ENCODE measurements around the gene TNKS2. TPM values are rescaled to one million over a fixed set of nuclear protein-coding genes. Genes with fewer than 3 reads are reported as not detected.

Gene TNKS2
- polyA plus RNA-seq, 1 of the 3 experiments (the other 2 are of a cell fraction): 12.5 TPM

- TF ChIP-seq ZBTB33 (IDR thresholded peaks at IDR 0.05; ENCODE audit: borderline replicate concordance, low read depth): no peak
- no peak for TF ChIP-seq FOXJ3 (CRISPR knock-in tag; IDR thresholded peaks at IDR 0.05)
- TF ChIP-seq EZH2phosphoT487 (IDR thresholded peaks at IDR 0.05; ENCODE audit: borderline replicate concordance, low read depth): no peak
- no peak for TF ChIP-seq NRF1 (IDR thresholded peaks at IDR 0.05; ENCODE audit: low read depth, low read length)
- no peak for TF ChIP-seq TCF12 (IDR thresholded peaks at IDR 0.05)
- no peak for TF ChIP-seq POLR2AphosphoS5 (IDR thresholded peaks at IDR 0.05; ENCODE audit: low read depth, low read length)
- no peak for TF ChIP-seq TEAD4 (IDR thresholded peaks at IDR 0.05; ENCODE audit: borderline replicate concordance, insufficient read depth)
- no peak for TF ChIP-seq SMC3 (IDR thresholded peaks at IDR 0.05; ENCODE audit: low read depth, low read length)
- TF ChIP-seq SIN3A (IDR thresholded peaks at IDR 0.05; ENCODE audit: borderline replicate concordance, low read depth, low read length): no peak
- no peak for TF ChIP-seq NFIC (IDR thresholded peaks at IDR 0.05; ENCODE audit: borderline replicate concordance)
Observed at GRCh38 chr10:91829268-91829667, 31.0 kb downstream of the TNKS2 start (continued).

GRCh38 chr10:91838199-91838598 is 40.0 kb downstream of the TNKS2 start:
- peaks cover 7% of the 10 kb centered on the region for H3F3A ChIP-seq (replicated peaks; ENCODE audit: insufficient read depth)
- H3K4me3 ChIP-seq (ENCODE audit: low read depth in 2 of 2, low read length in 1 of 2): no peak overlapping the region
- no peak overlapping the region for H3K4me2 ChIP-seq
- H3K79me2 ChIP-seq (ENCODE audit: insufficient read depth): no peaks in the 10 kb centered on the region
- H3K27ac ChIP-seq (ENCODE audit: low read depth in 2 of 2, low read length in 1 of 2): peak overlapping the region in 1 of 2 experiments; percentile 75; a peak in 2 of 4 replicates
- ChIA-PET CTCF (no interaction called here), POLR2A (no interaction called here)
- H3K9ac ChIP-seq: no peak overlapping the region
- H3K9me2 ChIP-seq: no peaks in the 10 kb centered on the region
- no peaks in the 10 kb centered on the region for H3K9me3 ChIP-seq
- TF ChIP-seq USF2 (IDR thresholded peaks at IDR 0.05; ENCODE audit: borderline replicate concordance, low read depth, low read length) (no peak), GATA2 (CRISPR knock-in tag; IDR thresholded peaks at IDR 0.05) (peak; percentile 86), MXI1 (IDR thresholded peaks at IDR 0.05; ENCODE audit: low read depth, low read length) (no peak), EP300 (IDR thresholded peaks at IDR 0.05; ENCODE audit: borderline replicate concordance in 1 of 2, low read depth in 1 of 2, low read length in 1 of 2) (peak in 1 of 2 experiments; percentile 63; a peak in 2 of 4 replicates), FOXM1 (IDR thresholded peaks at IDR 0.05; ENCODE audit: low read depth) (no peak), RCOR1 (IDR thresholded peaks at IDR 0.05; ENCODE audit: low read length) (0 out of 2 replicates have a peak, but pooled peaks have one; percentile 43), RAD21 (IDR thresholded peaks at IDR 0.05; ENCODE audit: low read length) (no peak), EZH2phosphoT487 (IDR thresholded peaks at IDR 0.05; ENCODE audit: borderline replicate concordance, low read depth) (no peak), JUND (IDR thresholded peaks at IDR 0.05) (no peak), SIN3A (IDR thresholded peaks at IDR 0.05; ENCODE audit: borderline replicate concordance, low read depth, low read length) (no peak), TEAD4 (IDR thresholded peaks at IDR 0.05; ENCODE audit: borderline replicate concordance, insufficient read depth) (no peak), POLR2AphosphoS5 (IDR thresholded peaks at IDR 0.05; ENCODE audit: low read depth, low read length) (no peak)
- peaks cover 79 to 92% of the 10 kb centered on the region in 2 experiments for H3K36me3 ChIP-seq (replicated peaks in 1 of 2; ENCODE audit: control insufficient read depth in 1 of 2, insufficient read depth in 2 of 2, low read length in 1 of 2)
- H3K27me3 ChIP-seq (ENCODE audit: insufficient read depth): no peaks in the 10 kb centered on the region
- no peaks in the 10 kb centered on the region for H4K20me1 ChIP-seq (ENCODE audit: insufficient read depth)
- DNase-seq: peak; percentile 52
- 91% methylated on average over 3 of the region's 3 CpGs for WGBS (ENCODE audit: low lambda C conversion rate)
- H2AFZ ChIP-seq (ENCODE audit: low read depth): no peak overlapping the region
- no peaks in the 10 kb centered on the region; a peak in 1 of 4 replicates for H3K4me1 ChIP-seq (ENCODE audit: control insufficient read depth in 1 of 2, insufficient read depth in 2 of 2, low read depth in 1 of 2, low read length in 1 of 2)
